ENCODE results near the gene HIPK1.

Gene HIPK1

GRCh38 chr1:113899111-113899510, 30.0 kb upstream of the HIPK1 start:
- H3K36me3 ChIP-seq (ENCODE audit: insufficient read depth, low read depth, low read length) = peaks cover 60% of the 10 kb centered on the region

GRCh38 chr1:113901191-113901590, 27.9 kb upstream of the HIPK1 start:
- Histone ChIP-seq H3K27me3 (ENCODE audit: insufficient read depth, low read length) (no peaks in the 10 kb centered on the region), H3K4me1 (ENCODE audit: insufficient read depth, low read length) (peaks cover 5% of the 10 kb centered on the region; the same call in 1 of the 2 replicates), H3K36me3 (ENCODE audit: insufficient read depth, low read depth, low read length) (peaks cover 42% of the 10 kb centered on the region), H3K4me3 (ENCODE audit: low read length) (no peak overlapping the region), H3K27ac (ENCODE audit: low read length) (no peak overlapping the region), H3K9me3 (ENCODE audit: insufficient read depth, low read depth, low read length) (no peaks in the 10 kb centered on the region), H3K9ac (ENCODE audit: low read depth, low read length) (no peak overlapping the region)

More at GRCh38 chr1:113899111-113899510, 30.0 kb upstream of the HIPK1 start:
- Histone ChIP-seq H3K4me1 (ENCODE audit: insufficient read depth, low read length) (peaks cover 4% of the 10 kb centered on the region; the same call in 1 of the 2 replicates), H3K27ac (ENCODE audit: low read length) (no peak overlapping the region), H3K9ac (ENCODE audit: low read depth, low read length) (no peak overlapping the region), H3K9me3 (ENCODE audit: insufficient read depth, low read depth, low read length) (no peaks in the 10 kb centered on the region), H3K4me3 (ENCODE audit: low read length) (no peak overlapping the region), H3K27me3 (ENCODE audit: insufficient read depth, low read length) (no peaks in the 10 kb centered on the region)

- Histone ChIP-seq H3K27ac (ENCODE audit: low read length) (no peak overlapping the region), H3K36me3 (ENCODE audit: insufficient read depth, low read depth, low read length) (peaks cover 36% of the 10 kb centered on the region), H3K9ac (ENCODE audit: low read depth, low read length) (peak overlapping the region; percentile 94; the same call in 1 of the 2 replicates), H3K4me3 (ENCODE audit: low read length) (peak overlapping the region; percentile 94), H3K27me3 (ENCODE audit: insufficient read depth, low read length) (no peaks in the 10 kb centered on the region), H3K4me1 (ENCODE audit: insufficient read depth, low read length) (peaks cover 5% of the 10 kb centered on the region; the same call in 1 of the 2 replicates), H3K9me3 (ENCODE audit: insufficient read depth, low read depth, low read length) (no peaks in the 10 kb centered on the region)
These were observed 25.4 kb upstream of the HIPK1 start for GRCh38 chr1:113903501-113904292.

DNA sequence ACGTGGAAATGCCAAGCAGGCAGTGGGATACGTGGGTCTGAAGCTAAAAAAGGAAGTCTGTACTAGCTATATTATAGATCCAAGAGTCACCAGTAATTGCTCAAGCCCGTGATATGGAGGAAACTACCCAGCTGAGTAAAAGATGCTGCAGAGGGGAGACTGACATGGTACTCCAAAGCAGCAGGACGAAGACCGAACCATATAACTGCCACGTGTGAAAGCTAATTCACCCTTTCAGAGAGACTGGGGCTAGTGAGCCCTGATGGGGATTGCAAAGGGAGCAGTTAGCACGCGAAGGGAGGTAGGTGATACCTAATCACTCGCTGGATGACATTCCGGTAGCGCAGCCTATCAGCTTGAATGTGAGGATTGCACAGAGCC, 24.8 kb upstream of the HIPK1 start:
- peaks cover 36% of the 10 kb centered on the region for H3K36me3 ChIP-seq (ENCODE audit: insufficient read depth, low read depth, low read length)
- no peak overlapping the region for H3K27ac ChIP-seq (ENCODE audit: low read length)
- H3K9ac ChIP-seq (ENCODE audit: low read depth, low read length) = peak overlapping the region; percentile 94; the same call in 1 of the 2 replicates
- no peaks in the 10 kb centered on the region for H3K9me3 ChIP-seq (ENCODE audit: insufficient read depth, low read depth, low read length)
- H3K4me3 ChIP-seq (ENCODE audit: low read length) = peak overlapping the region; percentile 94
- peaks cover 5% of the 10 kb centered on the region; the same call in 1 of the 2 replicates for H3K4me1 ChIP-seq (ENCODE audit: insufficient read depth, low read length)
- no peaks in the 10 kb centered on the region for H3K27me3 ChIP-seq (ENCODE audit: insufficient read depth, low read length)

- Histone ChIP-seq H3K9ac (ENCODE audit: low read depth, low read length) (peak within 1 kb of the TSS; percentile 94; the same call in 1 of the 2 replicates), H3K4me1 (ENCODE audit: insufficient read depth, low read length) (peaks cover 5% of the 10 kb centered on the region; the same call in 1 of the 2 replicates), H3K4me3 (ENCODE audit: low read length) (peak within 1 kb of the TSS; percentile 94), H3K36me3 (ENCODE audit: insufficient read depth, low read depth, low read length) (peaks cover 30% of the 10 kb centered on the region), H3K27ac (ENCODE audit: low read length) (peak within 1 kb of the TSS; percentile 29), H3K27me3 (ENCODE audit: insufficient read depth, low read length) (no peaks in the 10 kb centered on the region), H3K9me3 (ENCODE audit: insufficient read depth, low read depth, low read length) (no peaks in the 10 kb centered on the region)
These were observed 24.3 kb upstream of the HIPK1 start, which contains the start of the genes AP4B1 and DCLRE1B for GRCh38 chr1:113904674-113905434. AP4B1 (minus strand) TSS chr1:113904799; CDS start chr1:113904717, 82 bp downstream. DCLRE1B (plus strand) TSS chr1:113905326; CDS start chr1:113905587, 261 bp downstream.

DNA sequence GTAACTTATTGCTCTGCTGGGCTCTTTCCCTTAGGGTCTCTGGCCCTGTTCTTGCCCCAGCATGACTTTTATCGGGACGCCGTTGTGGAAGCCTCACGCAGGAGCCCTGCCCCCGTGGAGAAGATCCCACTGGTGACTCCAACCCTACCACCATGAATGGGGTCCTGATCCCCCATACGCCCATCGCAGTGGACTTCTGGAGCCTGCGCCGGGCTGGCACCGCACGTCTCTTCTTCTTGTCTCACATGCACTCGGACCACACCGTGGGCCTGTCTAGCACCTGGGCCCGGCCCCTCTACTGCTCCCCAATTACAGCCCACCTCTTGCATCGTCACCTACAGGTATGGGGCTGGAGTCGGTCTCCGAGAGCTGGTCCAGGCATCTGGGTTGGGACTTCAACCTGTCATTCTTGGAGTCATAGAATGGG, 23.7 kb upstream of the HIPK1 start:
- Histone ChIP-seq H3K36me3 (ENCODE audit: insufficient read depth, low read depth, low read length) (peaks cover 30% of the 10 kb centered on the region), H3K9ac (ENCODE audit: low read depth, low read length) (peak overlapping the region; percentile 94; the same call in 1 of the 2 replicates), H3K4me3 (ENCODE audit: low read length) (peak overlapping the region; percentile 94), H3K27ac (ENCODE audit: low read length) (peak overlapping the region; percentile 29), H3K9me3 (ENCODE audit: insufficient read depth, low read depth, low read length) (no peaks in the 10 kb centered on the region), H3K27me3 (ENCODE audit: insufficient read depth, low read length) (no peaks in the 10 kb centered on the region), H3K4me1 (ENCODE audit: insufficient read depth, low read length) (peaks cover 5% of the 10 kb centered on the region; the same call in 1 of the 2 replicates)

GRCh38 chr1:113912594-113913311, 16.4 kb upstream of the HIPK1 start:
- Histone ChIP-seq H3K27me3 (ENCODE audit: insufficient read depth, low read length) (no peaks in the 10 kb centered on the region), H3K4me1 (ENCODE audit: insufficient read depth, low read length) (no peaks in the 10 kb centered on the region), H3K9ac (ENCODE audit: low read depth, low read length) (no peak overlapping the region), H3K9me3 (ENCODE audit: insufficient read depth, low read depth, low read length) (no peaks in the 10 kb centered on the region), H3K27ac (ENCODE audit: low read length) (no peak overlapping the region), H3K36me3 (ENCODE audit: insufficient read depth, low read depth, low read length) (peaks cover 50% of the 10 kb centered on the region), H3K4me3 (ENCODE audit: low read length) (no peak overlapping the region)

GRCh38 chr1:113913312-113913668, 15.8 kb upstream of the HIPK1 start:
- Histone ChIP-seq H3K4me3 (ENCODE audit: low read length) (no peak overlapping the region), H3K27me3 (ENCODE audit: insufficient read depth, low read length) (no peaks in the 10 kb centered on the region), H3K36me3 (ENCODE audit: insufficient read depth, low read depth, low read length) (peaks cover 45% of the 10 kb centered on the region), H3K27ac (ENCODE audit: low read length) (no peak overlapping the region), H3K9ac (ENCODE audit: low read depth, low read length) (no peak overlapping the region), H3K9me3 (ENCODE audit: insufficient read depth, low read depth, low read length) (no peaks in the 10 kb centered on the region), H3K4me1 (ENCODE audit: insufficient read depth, low read length) (no peaks in the 10 kb centered on the region)

GRCh38 chr1:113913887-113914664, 15.0 kb upstream of the HIPK1 start:
- no peak overlapping the region for H3K9ac ChIP-seq (ENCODE audit: low read depth, low read length)
- no peaks in the 10 kb centered on the region for H3K4me1 ChIP-seq (ENCODE audit: insufficient read depth, low read length)
- H3K27me3 ChIP-seq (ENCODE audit: insufficient read depth, low read length) = no peaks in the 10 kb centered on the region
- no peak overlapping the region for H3K27ac ChIP-seq (ENCODE audit: low read length)
- H3K9me3 ChIP-seq (ENCODE audit: insufficient read depth, low read depth, low read length) = no peaks in the 10 kb centered on the region
- H3K4me3 ChIP-seq (ENCODE audit: low read length) = no peak overlapping the region
- peaks cover 37% of the 10 kb centered on the region for H3K36me3 ChIP-seq (ENCODE audit: insufficient read depth, low read depth, low read length)

DNA sequence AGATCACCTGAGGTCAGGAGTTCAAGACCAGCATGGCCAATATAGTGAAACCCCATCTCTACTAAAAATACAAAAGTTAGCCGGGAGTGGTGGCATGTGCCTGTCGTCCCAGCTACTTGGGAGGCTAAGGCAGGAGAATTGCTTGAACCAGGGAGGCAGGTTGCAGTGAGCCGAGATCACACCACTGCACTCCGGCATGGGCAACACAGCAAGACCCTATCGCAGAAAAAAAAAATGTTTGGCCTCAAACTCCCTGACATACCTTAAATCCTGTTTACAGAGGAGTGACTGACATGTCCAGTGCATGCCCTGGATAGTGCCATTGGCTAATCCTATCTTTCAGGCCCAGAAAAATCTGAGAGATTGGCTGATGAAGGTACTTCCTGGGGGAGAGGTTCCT, 12.2 kb upstream of the HIPK1 start:
- no peaks in the 10 kb centered on the region for H3K9me3 ChIP-seq (ENCODE audit: insufficient read depth, low read depth, low read length)
- H3K4me1 ChIP-seq (ENCODE audit: insufficient read depth, low read length) = no peaks in the 10 kb centered on the region
- H3K27me3 ChIP-seq (ENCODE audit: insufficient read depth, low read length) = no peaks in the 10 kb centered on the region
- peaks cover 16% of the 10 kb centered on the region for H3K36me3 ChIP-seq (ENCODE audit: insufficient read depth, low read depth, low read length)
- H3K4me3 ChIP-seq (ENCODE audit: low read length) = no peak overlapping the region
- no peak overlapping the region for H3K9ac ChIP-seq (ENCODE audit: low read depth, low read length)
- no peak overlapping the region for H3K27ac ChIP-seq (ENCODE audit: low read length)

Data from iPS-20b (cell line).